GM21367 (cell line): ENCODE results near the gene JPT2.
"Not testable (repeated sequence)": the region's sequence is repeated elsewhere in the genome, so short reads cannot be mapped to it uniquely, and the experiment has no call there.

ENCODE experiments used
- ATAC-seq: cut with Tn5 transposase; IDR thresholded peaks from one replicate; pipeline ENCODE4 v1.9.1; 2021; ENCODE audit not compliant: unreplicated experiment

The JPT2 gene

DNA sequence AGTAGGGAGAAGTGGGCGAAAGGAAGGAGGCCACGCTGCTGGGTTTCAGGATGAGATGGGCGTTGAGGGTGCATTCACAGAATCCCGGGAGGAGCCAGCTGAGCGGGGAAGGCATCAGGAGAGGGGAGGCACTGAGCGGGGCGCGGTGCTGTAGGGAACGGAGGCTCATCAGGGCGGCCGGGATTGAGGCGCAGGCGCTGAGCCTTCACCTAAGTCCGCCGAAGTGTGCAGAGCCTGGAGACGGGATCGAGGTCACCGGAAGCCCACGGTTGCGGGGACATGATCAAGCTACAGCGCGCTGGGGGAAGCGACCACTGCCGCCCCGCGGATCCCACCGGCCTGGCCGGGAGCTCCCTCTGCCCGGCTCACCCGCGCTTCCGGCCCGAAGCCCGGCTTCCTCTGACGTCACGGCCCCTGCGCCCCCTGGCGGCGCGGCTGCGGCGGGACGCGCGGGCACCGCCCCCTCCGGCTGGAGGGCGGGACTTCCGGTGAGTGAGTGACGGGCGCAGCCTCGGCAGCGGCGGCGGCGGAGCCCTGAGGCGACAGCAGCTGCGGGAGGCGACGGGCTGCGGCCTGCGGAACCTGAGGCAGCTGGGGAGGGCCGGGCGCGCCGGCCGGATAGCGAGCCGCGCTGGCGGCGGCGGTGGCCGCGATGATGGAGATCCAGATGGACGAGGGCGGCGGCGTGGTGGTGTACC is 27.8 kb downstream of the JPT2 start, which contains the start of gene MAPK8IP3:
Gene MAPK8IP3, plus strand, starts transcription at position 508 of the 698 bp plus-strand sequence. Its CDS starts 145 bp downstream, at position 653.
- peak; percentile 60 for ATAC-seq

DNA sequence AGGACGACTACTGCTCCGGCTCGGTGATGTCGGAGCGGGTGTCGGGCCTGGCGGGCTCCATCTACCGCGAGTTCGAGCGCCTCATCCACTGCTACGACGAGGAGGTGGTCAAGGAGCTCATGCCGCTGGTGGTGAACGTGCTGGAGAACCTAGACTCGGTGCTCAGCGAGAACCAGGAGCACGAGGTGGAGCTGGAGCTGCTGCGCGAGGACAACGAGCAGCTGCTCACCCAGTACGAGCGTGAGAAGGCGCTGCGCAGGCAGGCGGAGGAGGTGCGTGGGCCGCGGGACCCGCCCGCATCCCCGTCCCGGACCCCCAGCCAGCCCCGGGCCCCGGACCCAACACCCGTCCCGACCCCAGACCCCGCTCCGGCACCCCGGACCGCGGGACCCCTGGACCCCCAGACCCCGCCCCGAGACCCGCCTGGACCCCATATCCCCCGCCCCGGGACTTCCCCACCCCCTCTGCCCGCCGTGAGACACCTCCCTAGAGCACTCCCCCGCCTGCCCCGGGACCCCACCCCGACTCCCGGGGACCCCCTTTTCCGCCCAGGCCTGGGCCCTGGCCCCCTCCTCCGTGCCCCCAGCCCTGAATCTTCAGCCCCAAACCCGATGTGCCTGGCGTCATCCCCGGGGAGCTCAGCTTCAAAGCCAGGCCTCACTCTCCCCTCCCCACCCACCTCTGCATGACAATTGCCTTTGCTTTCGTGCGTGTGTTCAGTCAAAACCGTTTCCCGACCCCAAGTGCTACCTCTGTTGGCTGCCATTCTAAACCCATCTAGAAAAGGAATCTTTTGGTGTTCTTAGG is 28.5 kb downstream of the JPT2 start:
- ATAC-seq, result no peak

DNA sequence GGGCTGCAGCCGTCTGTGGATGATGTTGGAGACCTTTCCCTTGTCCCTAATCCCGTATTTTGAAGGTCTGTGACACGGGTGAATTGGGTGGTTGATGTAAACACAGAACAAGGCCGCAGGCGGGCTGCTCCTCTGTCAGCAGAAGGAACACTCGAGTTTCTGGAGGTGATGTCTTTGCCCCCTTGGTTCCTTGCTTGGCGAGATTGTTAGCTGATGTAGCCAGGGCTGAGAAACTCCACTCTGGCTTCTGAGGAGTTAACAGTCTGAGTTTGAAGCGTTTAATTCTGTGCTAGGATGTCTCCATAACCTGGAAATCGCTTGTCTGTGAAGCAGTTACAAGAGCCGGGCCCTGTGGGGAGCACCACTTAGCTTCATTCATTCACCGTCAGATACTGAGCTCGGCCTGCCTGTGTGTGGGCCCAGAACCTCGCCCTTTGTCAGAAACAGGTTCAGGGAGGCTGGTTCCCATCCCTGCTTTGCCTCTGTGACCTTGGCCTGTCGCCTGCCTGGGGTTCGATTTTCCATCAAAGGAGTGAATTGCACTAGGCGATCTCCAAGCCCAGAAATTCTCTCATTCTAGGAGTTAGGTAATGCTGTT is 29.2 kb downstream of the JPT2 start:
- ATAC-seq, result no peak

DNA sequence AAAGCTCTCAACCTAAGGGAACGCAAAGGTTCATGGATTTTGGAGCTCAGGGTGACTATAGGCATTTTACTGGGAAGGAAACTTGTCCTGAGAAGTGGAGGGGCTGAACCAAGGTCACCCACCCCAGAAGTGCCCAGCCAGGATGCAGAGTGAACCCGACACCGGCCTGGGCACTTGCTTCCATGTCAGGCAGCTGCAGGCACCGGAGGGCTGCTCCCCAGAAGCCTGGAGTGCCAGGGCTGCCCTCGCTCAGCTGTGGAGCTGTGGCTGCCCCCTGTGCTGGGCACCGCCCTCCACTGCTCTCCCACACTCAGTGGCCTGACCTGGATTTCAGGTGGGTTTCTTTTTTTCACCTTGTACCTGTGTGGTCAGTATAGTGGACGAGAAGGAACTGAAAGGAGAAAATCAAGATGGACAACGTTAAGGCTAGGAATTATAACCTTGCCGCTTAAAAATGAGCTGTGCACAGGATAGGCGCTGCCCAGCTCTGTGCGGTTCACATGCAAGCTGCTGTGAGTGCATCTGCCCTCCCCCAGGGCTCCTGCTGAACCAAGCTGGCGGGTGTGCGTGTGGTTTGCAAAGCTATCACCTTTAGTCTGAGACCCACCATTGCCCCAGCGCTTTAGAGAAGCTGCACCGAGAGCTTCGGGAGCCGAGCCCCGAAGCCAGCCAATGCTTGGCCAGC is 30.1 kb downstream of the JPT2 start:
- ATAC-seq, result no peak

DNA sequence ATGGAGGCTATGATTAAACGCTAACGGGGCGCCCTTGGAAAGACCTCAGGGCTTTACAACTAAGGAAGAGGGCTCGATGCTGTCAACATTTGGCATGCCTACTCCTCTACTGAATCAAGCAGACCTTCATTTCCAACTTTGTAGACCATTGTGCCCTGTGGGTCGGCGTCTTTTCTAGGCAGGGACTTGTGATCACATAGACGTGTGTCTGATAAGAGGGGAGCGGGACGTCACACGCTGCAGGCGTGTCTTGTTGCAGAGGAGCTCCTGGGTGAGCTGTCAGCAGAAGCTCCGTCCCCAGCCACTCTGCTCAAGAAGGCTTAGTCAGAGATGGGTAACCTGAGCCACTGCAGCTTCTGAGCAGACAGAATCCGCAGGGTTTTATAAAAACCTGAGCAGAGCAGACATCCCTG is 30.7 kb downstream of the JPT2 start:
- ATAC-seq, result no peak

DNA sequence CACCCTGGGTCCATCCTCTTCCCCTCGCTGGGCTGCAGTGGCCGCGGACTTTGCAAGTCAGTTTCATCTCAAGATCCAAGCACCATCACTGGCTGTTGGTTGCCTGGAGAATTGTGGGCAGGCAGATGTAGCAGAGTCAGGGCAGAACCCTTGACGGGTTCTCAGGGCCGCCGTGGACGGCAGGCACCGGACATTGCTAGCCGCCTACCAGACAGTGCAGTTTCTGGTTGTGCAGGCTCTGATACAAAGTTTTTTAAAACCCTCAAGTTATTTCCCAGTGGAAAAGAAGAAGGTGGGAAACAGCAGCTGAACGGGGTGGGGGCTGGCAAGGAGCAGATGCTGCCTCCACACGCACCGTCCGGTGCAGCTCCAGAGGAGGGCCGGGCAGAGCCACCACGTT is 31.3 kb downstream of the JPT2 start:
- no peak for ATAC-seq

DNA sequence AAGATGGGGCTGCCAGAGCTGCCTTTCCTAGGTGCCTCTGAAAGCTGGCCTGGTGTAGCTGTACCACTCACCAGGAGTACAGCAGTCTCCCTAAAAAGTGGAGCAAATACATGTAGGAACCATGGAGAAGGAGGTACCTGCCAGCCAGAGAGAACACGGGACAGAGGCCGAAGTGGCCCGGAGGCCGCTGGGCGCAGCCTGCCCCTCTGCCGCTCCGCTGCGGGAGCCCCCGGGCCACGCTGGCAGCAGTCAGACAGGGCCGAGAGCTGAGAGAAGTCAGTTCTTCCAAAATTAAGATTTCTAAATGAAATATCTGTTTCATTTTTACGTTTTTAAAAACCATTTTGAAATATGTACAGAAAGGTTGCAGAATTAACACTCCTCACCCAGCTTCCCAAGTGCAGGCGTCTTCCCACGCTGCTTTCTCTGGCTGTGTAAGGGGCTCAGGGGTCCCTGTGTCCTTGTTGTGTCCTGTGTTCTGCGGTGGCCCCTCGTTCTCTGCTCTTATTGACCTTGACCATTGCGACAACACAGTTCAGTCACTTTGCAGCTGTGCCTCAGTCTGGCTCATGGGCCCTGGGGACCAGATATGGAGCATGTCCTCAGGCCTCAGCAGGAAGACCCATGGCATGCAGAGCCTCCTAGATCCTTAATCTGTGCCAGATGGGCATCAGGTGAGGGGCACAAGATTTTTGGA is 32.9 kb downstream of the JPT2 start:
- ATAC-seq, result no peak

- no peak for ATAC-seq
These were observed 34.7 kb downstream of the JPT2 start for GRCh38 chr16:1712791-1713261.

GRCh38 chr16:1713331-1713730 is 35.3 kb downstream of the JPT2 start:
- no peak for ATAC-seq

DNA sequence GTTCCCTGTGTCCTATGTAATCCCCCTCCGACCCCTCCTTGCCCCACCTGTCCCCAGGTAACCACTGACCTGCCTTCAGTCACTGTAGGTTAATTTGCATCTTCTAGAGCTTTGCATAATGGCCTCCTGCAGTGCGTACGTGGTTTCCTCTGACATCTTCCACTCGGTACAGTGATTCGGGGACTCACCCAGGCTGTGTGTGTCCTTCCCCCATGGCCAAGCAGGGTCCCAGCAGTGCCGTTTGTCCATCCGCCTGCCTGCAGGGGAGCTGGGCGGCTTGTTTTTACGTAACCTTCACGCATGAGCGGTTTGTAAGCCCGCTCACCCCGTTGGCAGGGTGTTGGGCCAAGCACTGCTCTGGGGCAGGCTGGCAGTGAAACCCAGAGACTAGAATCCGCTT is 35.9 kb downstream of the JPT2 start:
- no peak for ATAC-seq

DNA sequence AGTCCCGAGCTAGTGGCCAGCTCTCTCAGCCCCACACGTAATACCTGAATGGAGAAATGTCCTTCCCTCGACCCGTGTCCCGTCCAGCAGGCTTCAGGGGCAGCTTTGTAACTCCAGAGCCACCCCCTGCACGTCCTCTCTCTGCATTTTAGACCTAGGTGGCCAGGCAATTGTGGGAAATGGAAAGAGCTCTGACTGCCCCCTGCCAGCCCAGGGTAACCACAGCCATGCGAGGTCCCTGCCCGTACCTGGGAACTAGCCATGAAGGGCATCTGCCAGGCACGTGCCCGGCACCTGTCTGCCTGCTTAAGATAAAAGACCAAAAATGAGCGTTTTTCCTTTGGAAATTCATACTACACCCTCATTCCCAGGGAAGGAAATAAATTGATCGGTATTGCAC is 37.1 kb downstream of the JPT2 start:
- ATAC-seq, result no peak

GRCh38 chr16:1718236-1718635 is 40.2 kb downstream of the JPT2 start:
- not testable (repeated sequence) for ATAC-seq

DNA sequence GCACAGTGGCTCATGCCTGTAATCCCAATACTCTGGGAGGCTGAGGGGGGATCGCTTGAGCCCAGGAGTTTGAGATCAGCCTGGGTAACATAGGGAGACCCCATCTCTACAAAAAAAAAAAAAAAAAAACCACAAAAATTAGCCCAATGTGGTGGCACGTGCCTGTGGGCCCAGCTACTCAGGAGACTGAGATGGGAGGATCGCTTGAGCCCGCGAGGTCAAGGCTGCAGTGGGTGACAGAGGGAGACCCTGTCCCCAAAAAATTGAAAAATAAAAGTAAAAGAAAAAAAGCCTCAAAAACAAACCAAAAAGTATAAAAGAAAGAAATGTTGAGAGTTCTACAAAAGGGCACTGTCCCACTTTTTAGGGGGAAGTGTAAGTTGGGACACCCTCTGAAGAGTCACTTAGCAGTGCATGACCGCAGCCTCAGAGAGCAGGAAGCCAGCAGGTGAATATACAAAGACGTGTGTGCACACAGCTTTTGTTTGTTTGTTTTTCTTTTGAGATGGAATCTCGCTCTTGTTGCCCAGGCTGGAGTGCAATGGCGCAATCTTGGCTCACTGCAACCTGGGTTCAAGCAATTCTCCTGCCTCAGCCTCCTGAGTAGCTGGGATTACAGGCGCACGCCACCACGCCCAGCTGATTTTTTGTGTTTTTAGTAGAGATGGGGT is 41.6 kb downstream of the JPT2 start:
- not testable (repeated sequence) for ATAC-seq

DNA sequence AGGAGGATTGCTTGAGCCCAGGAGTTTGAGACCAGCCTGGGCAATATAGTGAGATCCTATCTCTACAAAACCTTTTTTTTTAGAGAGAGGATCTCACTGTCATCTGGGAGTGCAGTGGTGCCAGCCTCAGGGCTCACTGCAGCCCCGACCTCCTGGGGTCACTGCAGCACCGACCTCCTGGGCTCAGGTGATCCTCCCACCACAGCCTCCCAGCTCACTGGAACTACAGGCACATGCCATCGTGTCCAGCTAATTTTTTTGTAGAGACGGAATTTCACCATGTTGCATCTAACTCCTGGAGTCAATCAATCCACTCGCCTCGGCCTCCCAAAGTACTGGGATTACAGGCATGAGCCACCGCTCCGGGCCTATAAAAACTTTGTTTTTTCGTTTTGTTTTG is 43.3 kb downstream of the JPT2 start:
- ATAC-seq, result no peak

- ATAC-seq, result no peak
These were observed 45.5 kb downstream of the JPT2 start for GRCh38 chr16:1723450-1724147.

- ATAC-seq, result no peak
These were observed 46.4 kb downstream of the JPT2 start for GRCh38 chr16:1724491-1724890.

GRCh38 chr16:1726661-1727502 is 48.8 kb downstream of the JPT2 start:
- ATAC-seq, result no peak
